H1 (cell line): ENCODE data around the gene CHST9. TPM values are rescaled to one million over a fixed set of nuclear protein-coding genes. Genes with fewer than 3 reads are reported as not detected.

Source experiments
- CTCF ChIA-PET: fragments of 300-600 bp; sonication (Branson Sonifier 250); formaldehyde crosslinking; loops from one replicate; lab custom pipeline; 2021; ENCODE audit not compliant: partially characterized antibody; lab: Charles Lee
- POLR2A ChIA-PET: fragments of 300-600 bp; sonication (Branson Sonifier 250); formaldehyde crosslinking; loops from one replicate; lab custom pipeline; 2021; ENCODE audit warnings: inconsistent platforms; ENCODE audit not compliant: partially characterized antibody; lab: Charles Lee
- DNase-seq, 2 experiments: peaks; one replicate each; pipeline versions ENCODE4 v3.0.0 to v3.0.0-alpha.2; 2010 to 2022; ENCODE audit warnings: low spot score in 2 of 2, low read depth in 1 of 2, mixed read lengths in 1 of 2
- FAIRE-seq: peaks from 2 replicates; lab custom pipeline; 2011; peaks lifted over from hg19 to GRCh38; lab: Jason Lieb, UNC
- H2AFZ ChIP-seq: 2 replicates; pipeline ENCODE4 v1.8.1; 2012; ENCODE audit warnings: low read length, inconsistent platforms
- H2AK5ac ChIP-seq: 2 replicates; pipeline ENCODE4 v1.6.1; 2013; ENCODE audit warnings: low read depth, low read length
- H2BK120ac ChIP-seq: replicated peaks from 2 replicates; pipeline ENCODE3; 2013; ENCODE audit warnings: low read depth, low read length, inconsistent platforms
- H2BK12ac ChIP-seq: 2 replicates; pipeline ENCODE4 v1.6.1; 2013; ENCODE audit warnings: low read depth, low read length
- H2BK15ac ChIP-seq: 2 replicates; pipeline ENCODE4 v1.6.1; 2013; ENCODE audit warnings: low read length
- H2BK20ac ChIP-seq: 2 replicates; pipeline ENCODE4 v1.6.1; 2013; ENCODE audit warnings: low read length
- H2BK5ac ChIP-seq: 2 replicates; pipeline ENCODE4 v1.6.1; 2013; ENCODE audit warnings: low read depth, low read length
- H3K14ac ChIP-seq: 2 replicates; pipeline ENCODE4 v1.6.1; 2013; ENCODE audit warnings: inconsistent platforms; ENCODE audit not compliant: insufficient read length
- H3K18ac ChIP-seq: 2 replicates; pipeline ENCODE4 v1.6.1; 2013; ENCODE audit warnings: low read length; ENCODE audit errors: extremely low read depth
- H3K23ac ChIP-seq: 2 replicates; pipeline ENCODE4 v1.6.1; 2013; ENCODE audit warnings: inconsistent platforms; ENCODE audit not compliant: insufficient read length
- H3K23me2 ChIP-seq: 2 replicates; pipeline ENCODE4 v1.6.1; 2013; ENCODE audit warnings: low read depth, low read length
- H3K27ac ChIP-seq: 2 replicates; pipeline ENCODE4 v1.6.1; 2011; ENCODE audit warnings: low read depth, low read length, inconsistent platforms
- H3K27me3 ChIP-seq, 4 experiments: replicated peaks in 1 of 4; 1 replicate in 1 of 4; 2 replicates in 3 of 4; pipeline versions ENCODE4 v1.6.1 to v1.8.1; 2011 to 2013; ENCODE audit warnings: low read length in 3 of 4, mild to moderate bottlenecking in 3 of 4, inconsistent platforms in 2 of 4, mixed read lengths in 2 of 4, moderate library complexity in 1 of 4; ENCODE audit not compliant: control insufficient read depth in 3 of 4, insufficient read depth in 3 of 4; ENCODE audit errors: extremely low read depth in 1 of 4
- H3K36me3 ChIP-seq, 4 experiments: 2 replicates each; pipeline versions ENCODE4 v1.6.1 to v1.8.1; 2011 to 2013; ENCODE audit warnings: mild to moderate bottlenecking in 4 of 4, low read length in 3 of 4, moderate library complexity in 2 of 4, control low read depth in 1 of 4, inconsistent platforms in 1 of 4; ENCODE audit not compliant: insufficient read depth in 4 of 4, control insufficient read depth in 2 of 4
- H3K4ac ChIP-seq: replicated peaks from 2 replicates; pipeline ENCODE3; 2013; ENCODE audit warnings: low read length, low read depth, mixed read lengths, inconsistent platforms; ENCODE audit not compliant: insufficient read length
- H3K4me1 ChIP-seq, 4 experiments: replicated peaks in 1 of 4; 1 replicate in 1 of 4; 2 replicates in 3 of 4; pipeline versions ENCODE4 v1.6.1 to v1.8.1; 2011 to 2013; ENCODE audit warnings: low read length in 3 of 4, inconsistent platforms in 2 of 4, mixed read lengths in 1 of 4; ENCODE audit not compliant: insufficient read depth in 4 of 4, control insufficient read depth in 3 of 4
- H3K4me2 ChIP-seq, 2 experiments: 2 replicates each; pipeline versions ENCODE4 v1.6.1 to v1.8.1; 2011 to 2013; ENCODE audit warnings: low read depth in 2 of 2, low read length in 2 of 2, control low read depth in 1 of 2, inconsistent platforms in 1 of 2, mild to moderate bottlenecking in 1 of 2; ENCODE audit not compliant: insufficient read depth in 1 of 2
- H3K4me3 ChIP-seq, 4 experiments: fragments of 200-600, 300-600 bp in 1 of 4; sonication (generic), shearing (Covaris generic), sonication (Bioruptor Twin) in 1 of 4; 2 replicates each; pipeline versions ENCODE4 v1.5.1 to v1.8.1; 2011 to 2016; ENCODE audit warnings: low read length in 4 of 4, low read depth in 3 of 4, control low read depth in 2 of 4, inconsistent platforms in 2 of 4, mild to moderate bottlenecking in 2 of 4, mixed read lengths in 1 of 4, moderate library complexity in 1 of 4; ENCODE audit not compliant: insufficient read depth in 2 of 4; ENCODE audit errors: extremely low read depth in 1 of 4
- H3K56ac ChIP-seq: replicated peaks from 2 replicates; pipeline ENCODE3; 2013; ENCODE audit warnings: low read depth, mild to moderate bottlenecking, mixed read lengths, low read length, inconsistent platforms; ENCODE audit not compliant: insufficient read length
- H3K79me1 ChIP-seq: 2 replicates; pipeline ENCODE4 v1.6.1; 2013; ENCODE audit warnings: low read depth, low read length, control low read depth
- H3K79me2 ChIP-seq, 2 experiments: 2 replicates each; pipeline versions ENCODE4 v1.6.1 to v1.8.1; 2012 to 2013; ENCODE audit warnings: low read length in 2 of 2, mild to moderate bottlenecking in 2 of 2, inconsistent platforms in 1 of 2; ENCODE audit not compliant: insufficient read depth in 2 of 2, control insufficient read depth in 1 of 2
- H3K9ac ChIP-seq, 4 experiments: replicated peaks in 1 of 4; 1 replicate in 1 of 4; 2 replicates in 3 of 4; pipeline versions ENCODE4 v1.6.1 to v1.8.1; 2011 to 2013; ENCODE audit warnings: low read depth in 3 of 4, low read length in 3 of 4, control low read depth in 2 of 4, mild to moderate bottlenecking in 2 of 4, moderate library complexity in 2 of 4, inconsistent platforms in 1 of 4; ENCODE audit errors: extremely low read depth in 1 of 4
- H3K9me3 ChIP-seq, 2 experiments: 2 replicates each; pipeline versions ENCODE4 v1.6.1 to v1.8.1; 2012 to 2013; ENCODE audit warnings: mild to moderate bottlenecking in 2 of 2, moderate library complexity in 2 of 2, control low read depth in 1 of 2, inconsistent platforms in 1 of 2, low read depth in 1 of 2, low read length in 1 of 2, mixed read lengths in 1 of 2; ENCODE audit not compliant: insufficient read depth in 2 of 2
- H4K20me1 ChIP-seq, 2 experiments: replicated peaks in 1 of 2; 2 replicates each; pipeline versions ENCODE3 to v1.8.1; 2011 to 2013; ENCODE audit warnings: inconsistent platforms in 2 of 2, low read length in 2 of 2, mild to moderate bottlenecking in 1 of 2; ENCODE audit not compliant: insufficient read depth in 2 of 2, control insufficient read depth in 1 of 2
- H4K5ac ChIP-seq: 2 replicates; pipeline ENCODE4 v1.6.1; 2013; ENCODE audit warnings: low read length, low read depth, mixed read lengths, inconsistent platforms; ENCODE audit not compliant: insufficient read length
- H4K8ac ChIP-seq: 2 replicates; pipeline ENCODE4 v1.8.0; 2013; ENCODE audit warnings: mild to moderate bottlenecking, moderate library complexity, low read length, inconsistent platforms; ENCODE audit not compliant: insufficient read depth; ENCODE audit errors: extremely low read depth
- H4K91ac ChIP-seq: replicated peaks from 2 replicates; pipeline ENCODE3; 2013; ENCODE audit warnings: low read length, mixed read lengths, inconsistent platforms; ENCODE audit not compliant: insufficient read length
- BACH1 ChIP-seq: IDR thresholded peaks from 2 replicates; pipeline ENCODE4 v1.6.1; 2012; ENCODE audit warnings: low read length, improper control_type of control experiment
- HDAC6 ChIP-seq: IDR thresholded peaks from one replicate; pipeline ENCODE4 v1.7.1; 2012; ENCODE audit warnings: low read depth, mild to moderate bottlenecking, inconsistent platforms, low read length, moderate library complexity
- RAD21 ChIP-seq, 2 experiments: IDR thresholded peaks in 1 of 2; conservative IDR thresholded peaks in 1 of 2; 2 replicates each; pipeline ENCODE4 v1.6.1; 2011; ENCODE audit warnings: low read depth in 2 of 2, low read length in 2 of 2, improper control_type of control experiment in 1 of 2, inconsistent platforms in 1 of 2, mild to moderate bottlenecking in 1 of 2, moderate library complexity in 1 of 2
- RFX5 ChIP-seq: IDR thresholded peaks from 2 replicates; pipeline ENCODE4 v1.6.1; 2011; ENCODE audit warnings: low read depth, low read length, improper control_type of control experiment, borderline replicate concordance
- SIRT6 ChIP-seq: IDR thresholded peaks from one replicate; pipeline ENCODE4 v1.7.1; 2012; ENCODE audit warnings: low read length, inconsistent platforms
- TAF1 ChIP-seq: IDR thresholded peaks from 2 replicates; pipeline ENCODE4 v1.6.1; 2011; ENCODE audit warnings: mild to moderate bottlenecking, low read depth, low read length
- YY1 ChIP-seq: IDR thresholded peaks from 2 replicates; pipeline ENCODE4 v1.6.1; 2011; ENCODE audit warnings: low read depth, mild to moderate bottlenecking, low read length
- whole genome bisulfite sequencing, 2 experiments: shearing (Covaris generic) in 1 of 2; methylation state at CpG; one replicate each; pipeline versions ENCODE4 v1.1.6 to v1.1.7; 2013 to 2015; ENCODE audit warnings: low lambda C conversion rate in 2 of 2, mixed read lengths in 2 of 2, inconsistent platforms in 1 of 2, low coverage in 1 of 2, missing lambda C conversion rate in 1 of 2; ENCODE audit not compliant: insufficient replicate concordance in 2 of 2, insufficient coverage in 1 of 2, insufficient read length in 1 of 2; ENCODE audit errors: extremely low coverage in 1 of 2, missing lambda C conversion rate in 1 of 2; 5-methylcytosine and 5-hydroxymethylcytosine counted together
- polyA plus RNA-seq, 7 experiments: library from polyadenylated mRNA; depleted of rRNA in 3 of 7; stranded (reverse) in 5 of 7; unstranded in 2 of 7; fragments of >200 nt in 5 of 7; fragments of 200-250 nt in 2 of 7; gene quantifications; 1 replicate in 5 of 7; 2 replicates in 1 of 7; 4 replicates in 1 of 7; pipeline versions ENCODE4 v1.2.1 to v1.2.3, GENCODE V29; 2011 to 2013; ENCODE audit warnings: missing spikeins in 2 of 7, mixed read lengths in 2 of 7
- total RNA-seq: library from RNA; stranded (reverse); fragmentation: NEBNext Ultra II Directional; extraction: Animal tissue kit (Norgen Biotek cat#: 25700); gene quantifications from 2 replicates; pipeline ENCODE4 v1.2.1, GENCODE V29; 2021
- TF ChIP-seq, protein P1 (sequence below): IDR thresholded peaks from 2 replicates; pipeline ENCODE4 v1.6.1; 2011; ENCODE audit warnings: low read length, improper control_type of control experiment

The CHST9 gene
- total and polyA plus RNA-seq, 2 of the 8 experiments (the other 6 are each of a cell fraction or from before 2014, with no cell fraction given): 3.2 to 24.3 TPM

- CTCF ChIA-PET: interaction anchor here (0.8 kb wide), 1 partner anchor 45 kb away, joined by 3 read pairs; no protein-coding TSS in a partner anchor
- Histone ChIP-seq H3K27ac (no peak overlapping the region), H3K9ac (no peak overlapping the region), H3K36me3 (no peaks in the 10 kb centered on the region), H3K79me2 (no peaks in the 10 kb centered on the region), H2BK20ac (no peak overlapping the region), H4K20me1 (no peaks in the 10 kb centered on the region), H3K4me1 (peaks cover 0 to 4% (median 1%) of the 10 kb centered on the region in 4 experiments; a peak in 2 of 7 replicates), H2AK5ac (no peak overlapping the region), H3K18ac (no peak overlapping the region), H3K14ac (no peak overlapping the region), H3K4ac (no peak overlapping the region), H2BK5ac (no peak overlapping the region), H3K23me2 (no peaks in the 10 kb centered on the region), H3K56ac (no peak overlapping the region), H3K23ac (no peak overlapping the region), H4K5ac (no peak overlapping the region), H2AFZ (no peak overlapping the region), H2BK120ac (no peak overlapping the region), H4K91ac (no peak overlapping the region), H3K9me3 (no peaks in the 10 kb centered on the region), H3K79me1 (no peaks in the 10 kb centered on the region), H4K8ac (no peak overlapping the region), H3K4me2 (no peak overlapping the region), H2BK15ac (no peak overlapping the region), H3K4me3 (no peak overlapping the region), H2BK12ac (no peak overlapping the region), H3K27me3 (no peaks in the 10 kb centered on the region)
- WGBS, 2 experiments: 84% methylated on average over 3 of the region's 3 CpGs; no CpG with 5 or more reads in 1 of the 2 experiments
- TF ChIP-seq YY1 (no peak), HDAC6 (no peak), SIRT6 (no peak), TAF1 (no peak), RFX5 (no peak), RAD21 (IDR thresholded peaks at IDR 0.05 in 1 of 2, conservative IDR thresholded peaks at IDR 0.05 in 1 of 2; ENCODE audit: low read depth in 2 of 2, low read length in 2 of 2) (no peak), BACH1 (no peak)
- TF ChIP-seq, protein P1, sequence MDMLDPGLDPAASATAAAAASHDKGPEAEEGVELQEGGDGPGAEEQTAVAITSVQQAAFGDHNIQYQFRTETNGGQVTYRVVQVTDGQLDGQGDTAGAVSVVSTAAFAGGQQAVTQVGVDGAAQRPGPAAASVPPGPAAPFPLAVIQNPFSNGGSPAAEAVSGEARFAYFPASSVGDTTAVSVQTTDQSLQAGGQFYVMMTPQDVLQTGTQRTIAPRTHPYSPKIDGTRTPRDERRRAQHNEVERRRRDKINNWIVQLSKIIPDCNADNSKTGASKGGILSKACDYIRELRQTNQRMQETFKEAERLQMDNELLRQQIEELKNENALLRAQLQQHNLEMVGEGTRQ: no peak
- POLR2A ChIA-PET: no interaction called here
- FAIRE-seq (no peak), DNase-seq (no peak)
Observed at GRCh38 chr18:27104743-27105142, 80.4 kb downstream of the CHST9 start.
